Measurements from ENCODE around the gene FNDC5.

Gene FNDC5

GRCh38 chr1:32897082-32898049 lies 26.7 kb upstream of the FNDC5 start:
- DNase-seq (ENCODE audit: low read depth) = no peak

- DNase-seq (ENCODE audit: low read depth) = no peak
Measured at GRCh38 chr1:32896451-32896850, 25.7 kb upstream of the FNDC5 start.

GRCh38 chr1:32895325-32896215 lies 24.9 kb upstream of the FNDC5 start:
- no peak for DNase-seq (ENCODE audit: low read depth)

- DNase-seq (ENCODE audit: low read depth) = no peak
Measured at GRCh38 chr1:32894681-32895080, 24.0 kb upstream of the FNDC5 start.

GRCh38 chr1:32894019-32894600 lies 23.4 kb upstream of the FNDC5 start:
- DNase-seq (ENCODE audit: low read depth) = no peak

- DNase-seq (ENCODE audit: low read depth) = peak; percentile 7
Measured at GRCh38 chr1:32893198-32894018, 22.7 kb upstream of the FNDC5 start.

- DNase-seq (ENCODE audit: low read depth) = peak; percentile 11
Measured at GRCh38 chr1:32892368-32893197, 21.9 kb upstream of the FNDC5 start.

- no peak for DNase-seq (ENCODE audit: low read depth)
Measured at GRCh38 chr1:32891630-32892029, 20.9 kb upstream of the FNDC5 start.

GRCh38 chr1:32891241-32891570 lies 20.5 kb upstream of the FNDC5 start:
- peak; percentile 8 for DNase-seq (ENCODE audit: low read depth)

- DNase-seq (ENCODE audit: low read depth) = no peak
Measured at GRCh38 chr1:32890516-32891240, 20.0 kb upstream of the FNDC5 start.

GRCh38 chr1:32889731-32890278 lies 19.1 kb upstream of the FNDC5 start:
- DNase-seq (ENCODE audit: low read depth) = no peak

- DNase-seq (ENCODE audit: low read depth) = no peak
Measured at GRCh38 chr1:32888677-32889420, 18.1 kb upstream of the FNDC5 start.

- no peak for DNase-seq (ENCODE audit: low read depth)
Measured at GRCh38 chr1:32888134-32888533, 17.4 kb upstream of the FNDC5 start.

- no peak for DNase-seq (ENCODE audit: low read depth)
Measured at GRCh38 chr1:32887623-32888022, 16.9 kb upstream of the FNDC5 start.

- DNase-seq (ENCODE audit: low read depth) = no peak
Measured at GRCh38 chr1:32886828-32887414, 16.2 kb upstream of the FNDC5 start.

- peak; percentile 38 for DNase-seq (ENCODE audit: low read depth)
Measured at GRCh38 chr1:32886004-32886827, 15.5 kb upstream of the FNDC5 start, which contains the start of gene HPCA. TSS of gene HPCA (plus strand) at chr1:32886491. CDS start at chr1:32888899, 2,408 bp downstream.

- DNase-seq (ENCODE audit: low read depth) = no peak
Measured at GRCh38 chr1:32885676-32886003, 14.9 kb upstream of the FNDC5 start.

- no peak for DNase-seq (ENCODE audit: low read depth)
Measured at GRCh38 chr1:32884726-32885125, 14.0 kb upstream of the FNDC5 start.

Data from amniotic epithelial cell (primary cell).